A673 (cell line): ENCODE data around the gene KRT74. TPM values are rescaled to one million over a fixed set of nuclear protein-coding genes. Genes with fewer than 3 reads are reported as not detected.

Experiments used
- BruUV-seq: library from RNA; stranded (reverse); fragments of 400-500 nt; replicated peaks from 2 replicates; lab custom pipeline; 2021; lab: Mats Ljungman, UMichigan
- CTCF ChIA-PET: fragments of 300-600 bp; sonication (Branson Sonifier 250); formaldehyde crosslinking; loops from one replicate; lab custom pipeline; 2022; ENCODE audit warnings: antibody characterized with exemption; lab: Charles Lee
- POLR2A ChIA-PET: fragments of 300-600 bp; sonication (Branson Sonifier 250); formaldehyde crosslinking; loops from one replicate; lab custom pipeline; 2022; ENCODE audit warnings: antibody characterized with exemption; ENCODE audit not compliant: low non-redundant PET; lab: Charles Lee
- DNase-seq: peaks from one replicate; pipeline ENCODE4 v3.0.0-alpha.2; 2015; ENCODE audit warnings: low spot score
- H3K27ac ChIP-seq: fragments of 200-600 bp; sonication (generic); 2 replicates; pipeline ENCODE4 v1.5.1; 2016; ENCODE audit warnings: mixed run types, low read depth, mild to moderate bottlenecking, mixed read lengths, antibody characterized with exemption, low read length; ENCODE audit not compliant: poor library complexity, severe bottlenecking
- H3K27me3 ChIP-seq: fragments of 200-600 bp; sonication (generic); replicated peaks from 2 replicates; pipeline ENCODE4 v1.6.1; 2017; ENCODE audit warnings: mixed run types, low read depth, mild to moderate bottlenecking, mixed read lengths, antibody characterized with exemption, low read length; ENCODE audit not compliant: insufficient read depth, poor library complexity
- H3K36me3 ChIP-seq: fragments of 200-600 bp; sonication (generic); 2 replicates; pipeline ENCODE4 v1.6.1; 2016; ENCODE audit warnings: mixed run types, mild to moderate bottlenecking, mixed read lengths, antibody characterized with exemption, low read length; ENCODE audit not compliant: insufficient read depth, poor library complexity, severe bottlenecking
- H3K4me1 ChIP-seq: fragments of 200-600 bp; sonication (generic); 2 replicates; pipeline ENCODE4 v1.6.1; 2017; ENCODE audit warnings: mixed run types, mild to moderate bottlenecking, mixed read lengths, antibody characterized with exemption, low read length; ENCODE audit not compliant: insufficient read depth, poor library complexity, severe bottlenecking
- H3K4me3 ChIP-seq: fragments of 200-600 bp; sonication (generic); 2 replicates; pipeline ENCODE4 v1.5.1; 2016; ENCODE audit warnings: low read depth, mixed run types, mild to moderate bottlenecking, mixed read lengths, low read length; ENCODE audit not compliant: poor library complexity, severe bottlenecking
- H3K9me3 ChIP-seq: fragments of 200-600 bp; sonication (generic); 2 replicates; pipeline ENCODE4 v1.6.1; 2016; ENCODE audit warnings: mixed run types, low read depth, mild to moderate bottlenecking, mixed read lengths, antibody characterized with exemption, low read length; ENCODE audit not compliant: poor library complexity, severe bottlenecking
- EZH2 ChIP-seq: fragments of 200-600 bp; sonication (generic); IDR thresholded peaks from 2 replicates; pipeline ENCODE4 v1.6.1; 2017; ENCODE audit warnings: borderline replicate concordance, low read depth, mild to moderate bottlenecking, mixed read lengths, antibody characterized with exemption, low read length; ENCODE audit not compliant: poor library complexity, severe bottlenecking
- intact Hi-C: fragments of 100-400 bp; cut with micrococcal nuclease; formaldehyde crosslinking; loops from one replicate; pipeline ENCODE4 v1.10.0; 2022; ENCODE audit not compliant: unreplicated experiment
- total RNA-seq: library from RNA; stranded (reverse); gene quantifications from 2 replicates; pipeline ENCODE4 v1.2.3, GENCODE V29; 2021
- TF ChIP-seq, protein P1 (sequence below): fragments of 300-800, 200-600 bp; sonication (generic); conservative IDR thresholded peaks from 2 replicates; pipeline ENCODE4 v1.5.1; 2017; ENCODE audit warnings: low read depth, mild to moderate bottlenecking, antibody characterized with exemption, low read length, moderate library complexity, mixed read lengths

KRT74 gene
- total RNA-seq, 1 experiment from 2014 or later: not detected

DNA sequence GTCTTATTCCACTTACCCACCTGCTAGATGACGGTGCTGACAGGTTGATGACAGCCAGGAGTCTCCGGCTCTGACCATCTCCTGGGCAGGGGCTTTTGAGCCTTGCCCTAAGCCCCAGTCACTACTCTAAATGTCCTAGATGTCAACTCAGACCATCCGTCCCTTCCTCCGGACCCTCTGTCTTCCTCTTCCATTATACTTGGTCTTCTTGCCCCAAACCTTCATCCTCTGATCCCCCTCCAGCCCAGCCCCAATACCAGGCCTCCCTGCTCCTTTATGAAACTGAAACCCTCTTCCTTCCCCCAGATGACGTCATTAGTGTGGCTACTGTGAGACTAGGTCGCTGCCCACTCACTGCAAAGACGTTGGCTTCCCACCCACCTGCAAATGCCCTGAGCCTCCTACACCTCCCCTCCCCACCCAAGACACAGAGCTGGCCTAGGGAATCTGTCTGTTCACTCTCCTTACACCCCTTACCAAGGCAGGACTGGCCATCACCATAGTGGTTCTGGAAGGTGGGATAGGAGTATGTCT lies 30.8 kb downstream of the KRT74 start:
- POLR2A ChIA-PET: no interaction called here
- CTCF ChIA-PET: no interaction called here

DNA sequence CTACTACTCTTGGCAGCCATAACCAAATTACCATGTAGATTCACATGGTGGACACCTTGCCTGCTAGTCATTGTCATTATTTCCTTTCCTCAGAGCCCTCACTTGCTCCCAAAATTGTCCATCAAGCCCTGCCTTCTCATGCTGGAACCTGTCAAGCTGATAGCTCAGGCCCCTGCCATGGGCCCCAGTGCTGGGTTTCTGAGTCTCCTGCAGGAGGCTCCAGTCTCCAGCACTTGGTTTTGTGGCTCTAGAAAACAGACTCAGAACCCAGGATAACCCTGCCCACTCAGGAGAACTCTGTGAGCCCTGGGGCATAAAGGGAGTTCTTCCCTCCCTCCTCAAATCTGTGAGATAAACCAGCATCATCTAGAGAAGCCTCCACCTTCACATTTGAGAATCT lies 31.5 kb downstream of the KRT74 start:
- Histone ChIP-seq H3K4me3 (no peak overlapping the region), H3K36me3 (no peaks in the 10 kb centered on the region), H3K9me3 (no peaks in the 10 kb centered on the region), H3K4me1 (peaks cover 7% of the 10 kb centered on the region), H3K27me3 (no peaks in the 10 kb centered on the region), H3K27ac (no peak overlapping the region)
- POLR2A ChIA-PET: no interaction called here
- TF ChIP-seq, protein P1, sequence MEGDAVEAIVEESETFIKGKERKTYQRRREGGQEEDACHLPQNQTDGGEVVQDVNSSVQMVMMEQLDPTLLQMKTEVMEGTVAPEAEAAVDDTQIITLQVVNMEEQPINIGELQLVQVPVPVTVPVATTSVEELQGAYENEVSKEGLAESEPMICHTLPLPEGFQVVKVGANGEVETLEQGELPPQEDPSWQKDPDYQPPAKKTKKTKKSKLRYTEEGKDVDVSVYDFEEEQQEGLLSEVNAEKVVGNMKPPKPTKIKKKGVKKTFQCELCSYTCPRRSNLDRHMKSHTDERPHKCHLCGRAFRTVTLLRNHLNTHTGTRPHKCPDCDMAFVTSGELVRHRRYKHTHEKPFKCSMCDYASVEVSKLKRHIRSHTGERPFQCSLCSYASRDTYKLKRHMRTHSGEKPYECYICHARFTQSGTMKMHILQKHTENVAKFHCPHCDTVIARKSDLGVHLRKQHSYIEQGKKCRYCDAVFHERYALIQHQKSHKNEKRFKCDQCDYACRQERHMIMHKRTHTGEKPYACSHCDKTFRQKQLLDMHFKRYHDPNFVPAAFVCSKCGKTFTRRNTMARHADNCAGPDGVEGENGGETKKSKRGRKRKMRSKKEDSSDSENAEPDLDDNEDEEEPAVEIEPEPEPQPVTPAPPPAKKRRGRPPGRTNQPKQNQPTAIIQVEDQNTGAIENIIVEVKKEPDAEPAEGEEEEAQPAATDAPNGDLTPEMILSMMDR: no peak
- no peak for TF ChIP-seq EZH2
- intact Hi-C loops: no loop called here
- DNase-seq: no peak
- CTCF ChIA-PET: interaction anchor here (0.6 kb wide), 1 partner anchor 338 kb away, joined by 4 read pairs; no protein-coding TSS in a partner anchor
- no TSS peak for BruUV-seq

More for the DNA sequence above, 30.8 kb downstream of the KRT74 start:
- TF ChIP-seq EZH2: no peak
- TF ChIP-seq, protein P1: no peak
- intact Hi-C loops: no loop called here
- BruUV-seq: no TSS peak
- no peak overlapping the region for H3K4me3 ChIP-seq
- no peak for DNase-seq
- H3K27ac ChIP-seq: no peak overlapping the region
- no peaks in the 10 kb centered on the region for H3K36me3 ChIP-seq
- no peaks in the 10 kb centered on the region for H3K27me3 ChIP-seq
- no peaks in the 10 kb centered on the region for H3K9me3 ChIP-seq
- peaks cover 7% of the 10 kb centered on the region for H3K4me1 ChIP-seq

DNA sequence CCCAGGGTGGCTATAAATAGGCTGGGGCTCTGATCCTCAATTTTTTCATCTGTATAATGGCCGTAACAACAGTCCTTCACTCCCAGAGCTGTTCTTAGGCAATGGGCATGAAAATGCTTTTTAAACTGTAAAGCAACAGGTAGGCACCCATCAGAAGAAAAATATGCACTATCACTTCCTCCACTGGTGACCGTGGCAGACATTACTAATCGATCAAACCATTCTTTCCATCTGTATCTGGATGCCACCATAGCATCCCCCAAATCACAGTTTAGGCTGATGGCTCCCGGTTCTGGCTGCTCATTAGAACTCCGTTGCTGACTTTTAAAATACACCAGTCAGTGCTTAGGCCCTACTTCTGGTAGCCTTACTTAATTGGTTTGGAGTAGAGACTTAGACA lies 31.9 kb downstream of the KRT74 start:
- POLR2A ChIA-PET: no interaction called here
- intact Hi-C loops: no loop called here
- Histone ChIP-seq H3K9me3 (no peaks in the 10 kb centered on the region), H3K27me3 (no peaks in the 10 kb centered on the region), H3K4me1 (peaks cover 7% of the 10 kb centered on the region), H3K4me3 (no peak overlapping the region), H3K36me3 (no peaks in the 10 kb centered on the region), H3K27ac (no peak overlapping the region)
- CTCF ChIA-PET: interaction anchor here (0.6 kb wide), 1 partner anchor 338 kb away, joined by 4 read pairs; no protein-coding TSS in a partner anchor
- DNase-seq: no peak
- TF ChIP-seq, protein P1: no peak
- TF ChIP-seq EZH2: no peak
- no TSS peak for BruUV-seq
